IMR-90 (cell line): ENCODE measurements around the gene AKR1A1.

Source experiments
- BHLHE40 ChIP-seq: fragments of 150-350 bp; IDR thresholded peaks from 2 replicates; pipeline ENCODE4 v1.6.1; 2016; ENCODE audit warnings: mild to moderate bottlenecking, low read depth, low read length
- CEBPB ChIP-seq: IDR thresholded peaks from 2 replicates; pipeline ENCODE4 v1.6.1; 2012; ENCODE audit warnings: low read depth, low read length, improper control_type of control experiment
- CHD1 ChIP-seq: IDR thresholded peaks from 2 replicates; pipeline ENCODE4 v1.6.1; 2012; ENCODE audit warnings: low read depth, low read length, improper control_type of control experiment
- FOS ChIP-seq: fragments of 150-350 bp; IDR thresholded peaks from 2 replicates; pipeline ENCODE4 v1.6.1; 2016; ENCODE audit warnings: low read depth, low read length
- MXI1 ChIP-seq: IDR thresholded peaks from 2 replicates; pipeline ENCODE4 v1.6.1; 2012; ENCODE audit warnings: low read depth, mild to moderate bottlenecking, low read length, moderate library complexity, borderline replicate concordance
- POLR2A ChIP-seq: IDR thresholded peaks from 2 replicates; pipeline ENCODE4 v1.6.1; 2012; ENCODE audit warnings: mild to moderate bottlenecking, low read depth, low read length
- RAD21 ChIP-seq: IDR thresholded peaks from 2 replicates; pipeline ENCODE4 v1.6.1; 2012; ENCODE audit warnings: low read length, improper control_type of control experiment
- RFX5 ChIP-seq: IDR thresholded peaks from 2 replicates; pipeline ENCODE4 v1.8.0; 2012; ENCODE audit warnings: low read depth, mild to moderate bottlenecking, low read length, moderate library complexity
- SMC3 ChIP-seq: fragments of 150-350 bp; IDR thresholded peaks from 2 replicates; pipeline ENCODE4 v1.6.1; 2016; ENCODE audit warnings: low read depth, mild to moderate bottlenecking, antibody characterized with exemption, low read length, moderate library complexity
- TF ChIP-seq, protein P1 (sequence below): conservative IDR thresholded peaks from 2 replicates; pipeline ENCODE4 v1.5.1; 2012; ENCODE audit warnings: mild to moderate bottlenecking, low read depth, low read length, improper control_type of control experiment

- TF ChIP-seq RAD21 (no peak), CEBPB (no peak), FOS (no peak), POLR2A (no peak), SMC3 (no peak), RFX5 (no peak), MXI1 (no peak), CHD1 (no peak), BHLHE40 (no peak)
- TF ChIP-seq, protein P1, sequence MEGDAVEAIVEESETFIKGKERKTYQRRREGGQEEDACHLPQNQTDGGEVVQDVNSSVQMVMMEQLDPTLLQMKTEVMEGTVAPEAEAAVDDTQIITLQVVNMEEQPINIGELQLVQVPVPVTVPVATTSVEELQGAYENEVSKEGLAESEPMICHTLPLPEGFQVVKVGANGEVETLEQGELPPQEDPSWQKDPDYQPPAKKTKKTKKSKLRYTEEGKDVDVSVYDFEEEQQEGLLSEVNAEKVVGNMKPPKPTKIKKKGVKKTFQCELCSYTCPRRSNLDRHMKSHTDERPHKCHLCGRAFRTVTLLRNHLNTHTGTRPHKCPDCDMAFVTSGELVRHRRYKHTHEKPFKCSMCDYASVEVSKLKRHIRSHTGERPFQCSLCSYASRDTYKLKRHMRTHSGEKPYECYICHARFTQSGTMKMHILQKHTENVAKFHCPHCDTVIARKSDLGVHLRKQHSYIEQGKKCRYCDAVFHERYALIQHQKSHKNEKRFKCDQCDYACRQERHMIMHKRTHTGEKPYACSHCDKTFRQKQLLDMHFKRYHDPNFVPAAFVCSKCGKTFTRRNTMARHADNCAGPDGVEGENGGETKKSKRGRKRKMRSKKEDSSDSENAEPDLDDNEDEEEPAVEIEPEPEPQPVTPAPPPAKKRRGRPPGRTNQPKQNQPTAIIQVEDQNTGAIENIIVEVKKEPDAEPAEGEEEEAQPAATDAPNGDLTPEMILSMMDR: no peak
These were observed 6.8 kb upstream of the AKR1A1 start for GRCh38 chr1:45543581-45544417.
